ENCODE results near the gene ABTB2. TPM values are rescaled to one million over a fixed set of nuclear protein-coding genes. Genes with fewer than 3 reads are reported as not detected.

The ABTB2 gene
- polyA plus RNA-seq, 1 of the 3 experiments (the other 2 are of a cell fraction): 7.8 TPM

GRCh38 chr11:34344768-34345539 is 12.9 kb downstream of the ABTB2 start (continued):
- TF ChIP-seq EP300 (IDR thresholded peaks at IDR 0.05; ENCODE audit: borderline replicate concordance in 1 of 2, low read depth in 1 of 2, low read length in 1 of 2) (peak in 1 of 2 experiments; percentile 58; a peak in 2 of 4 replicates), EZH2phosphoT487 (IDR thresholded peaks at IDR 0.05; ENCODE audit: borderline replicate concordance, low read depth) (no peak), TAF1 (IDR thresholded peaks at IDR 0.05; ENCODE audit: borderline replicate concordance, low read depth, low read length) (no peak), USF2 (IDR thresholded peaks at IDR 0.05; ENCODE audit: borderline replicate concordance, low read depth, low read length) (no peak), MAX (IDR thresholded peaks at IDR 0.05; ENCODE audit: low read depth) (0 out of 2 replicates have a peak, but pooled peaks have one; percentile 48), GABPA (IDR thresholded peaks at IDR 0.05; ENCODE audit: low read depth) (no peak), NFIC (IDR thresholded peaks at IDR 0.05; ENCODE audit: borderline replicate concordance) (peak; percentile 91), FOSL2 (IDR thresholded peaks at IDR 0.05; ENCODE audit: borderline replicate concordance, low read depth) (peak; percentile 21; the same call in 1 of the 2 replicates), POLR2AphosphoS5 (IDR thresholded peaks at IDR 0.05; ENCODE audit: low read depth, low read length) (no peak), RAD21 (IDR thresholded peaks at IDR 0.05; ENCODE audit: low read length) (no peak)

GRCh38 chr11:34344410-34344767 is 13.4 kb downstream of the ABTB2 start:
- no peaks in the 10 kb centered on the region for H3K9me3 ChIP-seq
- H3K9me2 ChIP-seq: no peaks in the 10 kb centered on the region
- no peaks in the 10 kb centered on the region for H3K27me3 ChIP-seq (ENCODE audit: insufficient read depth)
- H3K4me3 ChIP-seq (ENCODE audit: low read depth in 2 of 2, low read length in 1 of 2): no peak overlapping the region
- H4K20me1 ChIP-seq (ENCODE audit: insufficient read depth): no peaks in the 10 kb centered on the region
- H3K9ac ChIP-seq: no peak overlapping the region
- H3K79me2 ChIP-seq (ENCODE audit: insufficient read depth): no peaks in the 10 kb centered on the region
- peak overlapping the region in 1 of 2 experiments; percentile 26; a peak in 3 of 4 replicates for H3K27ac ChIP-seq (ENCODE audit: low read depth in 2 of 2, low read length in 1 of 2)
- TF ChIP-seq PBX3 (IDR thresholded peaks at IDR 0.05): 0 out of 2 replicates have a peak, but pooled peaks have one; percentile 19
- no peak for TF ChIP-seq JUND (IDR thresholded peaks at IDR 0.05)
- no peak for DNase-seq
- H3F3A ChIP-seq (replicated peaks; ENCODE audit: insufficient read depth): peaks cover 8% of the 10 kb centered on the region
- peak overlapping the region; percentile 31; the same call in 1 of the 2 replicates for H3K4me2 ChIP-seq
- 83% methylated on average over 6 of the region's 6 CpGs for WGBS (ENCODE audit: low lambda C conversion rate)
- CTCF ChIA-PET: interaction anchor here (1.3 to 5.3 kb wide), 4 partner anchors 10 to 185 kb away, joined by 4 to 26 read pairs (median 8); partner anchors contain the start of gene ABTB2
- H3K36me3 ChIP-seq (replicated peaks in 1 of 2; ENCODE audit: control insufficient read depth in 1 of 2, insufficient read depth in 2 of 2, low read length in 1 of 2): no peaks in the 10 kb centered on the region
- H3K4me1 ChIP-seq (ENCODE audit: control insufficient read depth in 1 of 2, insufficient read depth in 2 of 2, low read depth in 1 of 2, low read length in 1 of 2): peaks cover 51 to 58% of the 10 kb centered on the region in 2 experiments
- POLR2A ChIA-PET: no interaction called here
- no peak overlapping the region for H2AFZ ChIP-seq (ENCODE audit: low read depth)

Data from SK-N-SH (cell line).